Right hindlimb (tissue), 1 donor: ENCODE results near the gene DSTN.

Experiments
- DNase-seq: peaks from one replicate; pipeline ENCODE4 v3.0.0-alpha.2; 2018

DSTN gene

DNA sequence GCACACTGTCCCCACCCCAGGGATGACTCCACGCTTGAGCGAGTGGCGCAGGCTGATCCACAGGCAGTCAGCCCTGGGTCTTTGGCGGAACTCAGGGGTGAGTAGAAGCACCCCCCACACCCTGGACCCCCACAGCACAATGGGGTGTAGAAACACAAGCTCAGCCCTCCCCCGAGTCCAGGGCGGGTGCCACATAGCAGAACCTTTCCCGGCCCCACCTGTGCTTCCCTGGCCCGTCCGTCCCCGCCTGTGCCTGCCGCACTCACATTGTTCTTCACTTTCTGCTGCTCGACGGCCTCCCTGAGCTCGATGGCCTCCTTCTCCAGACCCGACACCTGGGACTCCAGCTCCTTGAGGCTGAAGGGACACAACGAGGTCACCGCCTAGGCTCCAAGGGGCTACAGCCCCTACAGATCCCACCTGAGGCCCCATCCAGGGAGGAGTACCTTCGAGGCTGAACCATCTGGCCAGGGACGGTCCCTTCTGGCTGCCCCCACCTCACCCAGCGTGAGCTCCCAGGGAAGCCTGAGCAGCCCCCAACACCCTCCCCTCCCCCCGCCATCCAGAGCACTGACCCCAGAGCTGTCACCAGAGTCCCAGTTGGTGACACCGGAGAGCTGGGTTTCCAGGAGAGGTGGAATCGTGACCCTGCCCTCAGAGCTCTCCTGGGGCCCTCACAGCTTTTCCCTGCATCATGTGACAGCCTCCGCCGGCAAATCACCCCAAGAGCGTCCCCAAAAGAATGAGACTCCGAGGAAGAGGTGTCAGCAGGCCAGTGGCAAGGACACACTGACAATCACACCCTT, 55.6 kb downstream of the DSTN start:
- no peak for DNase-seq

DNA sequence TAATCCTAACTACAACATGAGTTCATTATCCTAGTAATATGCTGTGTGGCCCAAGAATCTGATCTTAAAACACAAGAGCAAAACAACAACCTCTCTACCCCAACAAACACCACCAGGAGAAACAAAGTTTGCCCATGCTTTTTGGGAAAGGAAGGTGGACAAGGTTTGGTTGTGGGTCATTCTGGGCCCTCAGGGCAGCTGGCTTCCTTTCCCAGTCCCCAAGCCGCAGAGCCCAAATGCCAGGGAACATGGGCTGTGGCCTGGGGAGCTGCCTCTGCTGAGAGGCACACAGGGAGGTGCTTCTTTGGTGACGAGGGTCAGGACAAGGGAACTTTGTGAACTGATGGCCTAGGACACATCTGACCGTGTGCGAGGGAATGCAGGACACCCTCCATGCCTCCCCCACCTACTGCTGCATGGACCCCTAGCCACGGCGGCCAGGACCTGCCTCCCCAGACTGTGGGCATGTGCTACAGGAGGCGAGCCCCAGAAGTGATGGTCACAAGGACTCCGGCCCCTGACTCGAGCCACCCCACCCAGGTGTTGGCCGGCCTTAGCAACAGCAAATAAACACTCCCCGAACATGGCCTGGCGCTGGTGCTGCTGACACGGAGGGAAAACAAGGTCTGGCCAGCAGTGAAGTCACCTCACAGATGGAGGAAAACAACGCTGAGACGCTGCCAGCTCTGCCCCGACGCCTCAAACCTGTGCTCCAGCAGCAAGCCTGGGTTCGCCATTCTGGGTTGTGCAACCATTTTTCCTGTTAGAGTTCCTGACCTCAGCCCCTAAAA, 56.5 kb downstream of the DSTN start:
- no peak for DNase-seq

- DNase-seq: no peak
Observed at GRCh38 chr20:17627101-17627955, 57.5 kb downstream of the DSTN start.

- no peak for DNase-seq
Observed at GRCh38 chr20:17628101-17628841, 58.4 kb downstream of the DSTN start.

- DNase-seq: no peak
Observed at GRCh38 chr20:17629025-17629424, 59.1 kb downstream of the DSTN start.

- no peak for DNase-seq
Observed at GRCh38 chr20:17629678-17630089, 59.8 kb downstream of the DSTN start.

DNA sequence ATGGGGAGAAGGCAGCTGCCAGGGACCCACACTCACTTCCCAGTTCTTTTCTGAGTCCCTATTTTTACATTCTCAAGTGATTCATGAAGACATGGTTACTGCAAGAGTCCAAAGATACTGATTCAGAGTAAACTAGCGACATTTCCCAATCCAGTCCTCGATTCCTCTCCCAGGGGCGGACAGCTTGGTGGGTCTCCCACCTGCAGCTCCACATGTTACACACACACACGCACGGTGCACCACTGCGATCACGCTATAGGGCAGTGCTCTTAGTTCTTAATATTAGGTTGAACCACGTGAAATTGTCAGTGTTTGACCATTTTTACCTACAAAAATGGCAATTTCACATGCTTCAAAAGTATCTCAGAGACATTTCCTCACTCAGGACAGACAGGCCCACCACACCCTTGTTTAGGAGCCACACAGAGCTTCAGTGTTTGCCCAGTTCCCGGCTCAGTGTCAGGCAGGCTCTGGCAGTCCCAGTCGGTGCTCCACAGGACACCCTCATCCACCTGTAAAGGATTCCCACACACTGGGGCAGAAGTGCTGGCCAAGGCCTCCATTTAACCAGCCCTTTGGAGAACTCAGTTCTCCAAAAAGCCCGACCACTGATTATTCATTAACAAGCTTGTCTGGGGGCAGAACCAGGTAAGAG, 60.4 kb downstream of the DSTN start:
- no peak for DNase-seq

DNA sequence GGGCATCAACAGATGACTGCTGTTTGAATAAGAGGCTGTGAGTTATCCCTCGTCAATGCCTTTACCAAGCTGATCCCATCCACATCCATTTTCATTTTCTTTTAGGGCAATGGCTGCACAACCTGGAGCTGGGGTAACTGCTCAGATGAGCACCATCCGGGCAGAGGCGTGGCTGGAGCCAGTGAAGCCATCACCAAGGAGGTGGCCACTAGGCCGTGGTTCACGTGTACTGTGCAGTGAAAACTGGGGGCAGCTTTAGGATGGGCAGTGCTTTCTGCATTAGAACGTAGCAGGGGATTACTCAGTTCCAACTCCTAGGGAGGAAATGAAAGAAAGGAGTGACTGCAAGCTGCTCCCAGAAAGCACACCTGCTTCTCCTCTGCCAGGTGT, 60.9 kb downstream of the DSTN start:
- DNase-seq: no peak

- no peak for DNase-seq
Observed at GRCh38 chr20:17631576-17632319, 61.9 kb downstream of the DSTN start.

GRCh38 chr20:17633221-17633849, 63.5 kb downstream of the DSTN start:
- no peak for DNase-seq

GRCh38 chr20:17633850-17634500, 64.1 kb downstream of the DSTN start:
- DNase-seq: no peak

DNA sequence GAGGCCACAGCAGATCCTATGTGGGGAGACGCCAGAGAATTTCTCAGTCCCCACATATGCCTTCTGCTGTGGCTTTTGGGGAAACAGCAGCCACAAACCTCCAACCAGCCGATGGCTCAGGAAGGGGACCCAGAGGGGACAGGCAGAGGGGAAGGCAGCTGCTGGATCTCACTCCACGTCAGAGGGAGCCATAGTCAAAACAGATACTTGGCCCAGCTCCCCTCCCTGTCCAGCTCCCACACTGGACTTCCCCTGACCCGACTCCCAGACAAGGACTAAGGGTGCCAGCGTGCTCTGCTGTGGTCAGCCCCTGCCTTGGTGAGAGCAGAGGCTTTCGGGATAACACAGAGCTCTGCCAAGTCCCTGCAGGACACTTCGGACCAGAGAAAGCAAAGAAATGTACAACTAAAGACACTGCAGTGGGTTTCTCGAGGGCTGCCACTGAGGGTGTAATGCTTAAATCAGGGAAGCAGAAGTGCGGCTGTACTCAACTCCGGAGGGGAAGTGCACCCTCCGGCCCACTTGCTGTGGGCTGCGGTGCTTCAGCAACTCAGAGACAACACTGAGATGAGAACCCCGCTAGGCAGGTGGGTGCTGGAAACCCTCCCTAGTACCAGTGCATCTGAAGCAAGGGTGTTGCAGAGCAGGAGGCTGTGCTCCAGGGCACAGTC, 64.9 kb downstream of the DSTN start:
- DNase-seq: no peak

DNA sequence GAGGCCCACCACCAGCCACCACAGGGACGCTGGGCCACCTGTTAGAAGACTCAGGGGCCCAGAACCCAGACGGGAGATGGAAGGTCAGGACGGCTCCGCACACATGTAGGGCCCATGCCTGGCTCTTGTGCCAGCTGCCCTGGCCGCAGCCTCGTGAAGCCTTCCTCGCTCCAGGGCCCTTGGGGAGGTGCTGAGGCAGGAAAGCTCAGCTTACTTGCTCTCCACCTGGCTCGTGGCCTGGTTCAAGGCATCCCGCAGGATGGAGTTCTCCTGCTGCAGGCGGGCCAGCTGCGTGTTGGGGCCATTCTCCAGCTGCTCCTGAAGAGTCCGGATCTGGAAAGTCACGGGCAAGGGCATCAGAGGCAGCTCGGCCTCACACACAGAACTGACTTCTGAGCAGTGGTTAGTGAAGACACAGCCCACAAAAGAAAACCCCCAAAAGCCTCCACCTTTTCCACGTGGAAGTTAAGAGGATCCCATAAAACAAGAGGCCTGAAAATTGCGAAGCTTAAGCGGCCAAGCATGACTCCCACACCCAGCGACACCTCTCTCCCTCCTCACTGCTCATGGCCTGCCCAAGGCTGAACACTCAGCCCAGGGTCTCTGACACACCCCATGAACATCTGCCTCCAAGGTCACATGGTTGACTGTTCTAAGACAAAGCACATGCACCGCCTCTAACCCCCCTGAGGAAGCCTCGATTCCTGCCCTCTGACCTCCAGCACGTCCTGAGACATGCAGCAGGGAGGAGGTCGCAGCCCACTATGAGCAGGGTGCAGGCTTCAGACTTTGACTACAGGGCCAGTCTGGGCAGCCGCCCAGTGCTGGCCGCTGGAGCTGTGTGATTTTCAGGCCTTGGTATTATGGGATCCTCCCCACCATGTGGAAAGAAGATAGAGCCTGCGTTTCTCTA, 65.7 kb downstream of the DSTN start:
- DNase-seq: peak; percentile 53

GRCh38 chr20:17636523-17637412, 66.9 kb downstream of the DSTN start:
- peak; percentile 75 for DNase-seq

DNA sequence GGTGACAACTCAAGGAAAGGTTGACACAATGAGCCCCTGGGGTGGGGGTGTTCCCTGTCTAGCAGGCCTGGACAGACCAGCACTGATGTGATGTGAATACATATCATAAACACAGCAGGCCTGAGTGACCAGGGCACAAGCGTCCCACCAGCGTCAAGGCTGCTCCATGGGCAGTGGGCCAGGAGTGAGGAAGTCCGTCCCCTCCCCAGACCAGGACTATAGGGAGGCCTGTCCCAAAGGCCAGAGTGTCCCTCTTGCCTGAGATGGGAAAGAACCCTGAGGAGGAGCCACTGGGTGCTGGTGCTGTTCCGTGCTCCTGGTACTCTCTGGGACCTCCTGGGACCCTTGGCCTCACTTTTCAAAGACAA, 67.5 kb downstream of the DSTN start:
- DNase-seq: no peak

GRCh38 chr20:17637985-17638640, 68.2 kb downstream of the DSTN start:
- no peak for DNase-seq

- no peak for DNase-seq
Observed at GRCh38 chr20:17638835-17639407, 69.0 kb downstream of the DSTN start.
